ENCODE data around the gene ACTL10.

Gene ACTL10

DNA sequence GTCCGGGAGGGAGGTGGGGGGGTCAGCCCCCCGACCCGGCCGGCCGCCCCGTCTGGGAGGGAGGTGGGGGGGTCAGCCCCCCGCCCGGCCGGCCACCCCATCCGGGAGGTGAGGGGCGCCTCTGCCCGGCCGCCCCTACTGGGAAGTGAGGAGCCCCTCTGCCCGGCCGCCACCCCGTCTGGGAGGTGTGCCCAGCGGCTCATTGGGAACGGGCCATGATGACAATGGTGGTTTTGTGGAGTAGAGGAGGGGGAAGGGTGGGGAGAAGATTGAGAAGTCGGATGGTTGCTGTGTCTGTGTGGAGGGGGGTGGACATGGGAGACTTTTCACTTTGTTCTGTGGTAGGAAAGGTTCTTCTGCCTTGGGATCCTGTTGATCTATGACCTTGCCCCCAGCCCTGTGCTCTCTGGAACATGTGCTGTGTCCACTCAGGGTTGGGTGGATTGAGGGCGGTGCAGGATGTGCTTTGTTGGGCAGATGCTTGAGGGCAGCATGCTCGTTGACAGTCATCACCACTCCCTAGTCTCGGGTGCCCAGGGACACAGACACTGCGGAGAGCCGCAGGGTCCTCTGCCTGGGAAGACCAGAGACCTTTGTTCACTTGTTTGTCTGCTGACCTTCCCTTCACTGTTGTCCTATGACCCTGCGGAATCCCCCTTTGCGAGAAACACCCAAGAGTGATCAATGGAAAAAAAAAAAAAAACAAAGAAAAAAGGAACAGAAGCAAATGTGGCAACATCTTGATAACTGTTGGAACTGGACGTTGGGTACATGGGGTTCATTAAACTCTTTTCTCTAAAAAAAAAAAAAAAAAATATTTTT, 35.1 kb downstream of the ACTL10 start:
- no peak for DNase-seq
- no peaks in the 10 kb centered on the region for H3K27me3 ChIP-seq (replicated peaks)
- H3K36me3 ChIP-seq (replicated peaks), result no peaks in the 10 kb centered on the region
- in situ Hi-C loops (cut with HindIII; ENCODE audit: low pct_ligation_motif_present, low sequenced_read_pairs), result no loop called here
- TF ChIP-seq, protein P1, sequence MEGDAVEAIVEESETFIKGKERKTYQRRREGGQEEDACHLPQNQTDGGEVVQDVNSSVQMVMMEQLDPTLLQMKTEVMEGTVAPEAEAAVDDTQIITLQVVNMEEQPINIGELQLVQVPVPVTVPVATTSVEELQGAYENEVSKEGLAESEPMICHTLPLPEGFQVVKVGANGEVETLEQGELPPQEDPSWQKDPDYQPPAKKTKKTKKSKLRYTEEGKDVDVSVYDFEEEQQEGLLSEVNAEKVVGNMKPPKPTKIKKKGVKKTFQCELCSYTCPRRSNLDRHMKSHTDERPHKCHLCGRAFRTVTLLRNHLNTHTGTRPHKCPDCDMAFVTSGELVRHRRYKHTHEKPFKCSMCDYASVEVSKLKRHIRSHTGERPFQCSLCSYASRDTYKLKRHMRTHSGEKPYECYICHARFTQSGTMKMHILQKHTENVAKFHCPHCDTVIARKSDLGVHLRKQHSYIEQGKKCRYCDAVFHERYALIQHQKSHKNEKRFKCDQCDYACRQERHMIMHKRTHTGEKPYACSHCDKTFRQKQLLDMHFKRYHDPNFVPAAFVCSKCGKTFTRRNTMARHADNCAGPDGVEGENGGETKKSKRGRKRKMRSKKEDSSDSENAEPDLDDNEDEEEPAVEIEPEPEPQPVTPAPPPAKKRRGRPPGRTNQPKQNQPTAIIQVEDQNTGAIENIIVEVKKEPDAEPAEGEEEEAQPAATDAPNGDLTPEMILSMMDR (IDR thresholded peaks at IDR 0.05; ENCODE audit: low read depth, low read length, missing control alignments), result no peak
- H3K4me3 ChIP-seq (ENCODE audit: low read depth, low read length), result no peak overlapping the region
- no peak overlapping the region for H3K27ac ChIP-seq

DNA sequence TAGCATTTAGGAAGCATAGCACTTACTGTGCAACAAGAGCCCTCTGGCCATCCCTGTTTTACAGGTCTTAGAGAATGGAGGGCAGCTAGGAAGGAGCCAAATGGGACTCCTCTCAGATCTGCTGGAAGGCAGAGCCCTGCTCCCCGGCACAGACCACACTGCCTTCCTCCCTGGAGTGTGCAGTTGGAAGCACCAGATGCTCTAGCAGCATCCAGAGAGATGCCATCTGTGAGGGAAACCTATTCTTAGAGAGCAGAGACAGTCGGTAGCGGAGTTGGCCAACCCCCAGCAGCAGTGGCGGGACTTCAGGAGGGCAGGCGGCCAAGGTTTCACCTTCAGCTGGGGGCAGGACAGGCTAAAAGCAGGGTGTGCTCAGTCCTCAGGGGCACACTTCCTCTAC, 36.1 kb downstream of the ACTL10 start:
- Histone ChIP-seq H3K36me3 (replicated peaks) (no peaks in the 10 kb centered on the region), H3K4me3 (ENCODE audit: low read depth, low read length) (no peak overlapping the region), H3K27ac (no peak overlapping the region), H3K27me3 (replicated peaks) (no peaks in the 10 kb centered on the region)
- TF ChIP-seq, protein P1 (IDR thresholded peaks at IDR 0.05; ENCODE audit: low read depth, low read length, missing control alignments), result no peak
- in situ Hi-C loops (cut with HindIII; ENCODE audit: low pct_ligation_motif_present, low sequenced_read_pairs), result no loop called here
- no peak for DNase-seq

DNA sequence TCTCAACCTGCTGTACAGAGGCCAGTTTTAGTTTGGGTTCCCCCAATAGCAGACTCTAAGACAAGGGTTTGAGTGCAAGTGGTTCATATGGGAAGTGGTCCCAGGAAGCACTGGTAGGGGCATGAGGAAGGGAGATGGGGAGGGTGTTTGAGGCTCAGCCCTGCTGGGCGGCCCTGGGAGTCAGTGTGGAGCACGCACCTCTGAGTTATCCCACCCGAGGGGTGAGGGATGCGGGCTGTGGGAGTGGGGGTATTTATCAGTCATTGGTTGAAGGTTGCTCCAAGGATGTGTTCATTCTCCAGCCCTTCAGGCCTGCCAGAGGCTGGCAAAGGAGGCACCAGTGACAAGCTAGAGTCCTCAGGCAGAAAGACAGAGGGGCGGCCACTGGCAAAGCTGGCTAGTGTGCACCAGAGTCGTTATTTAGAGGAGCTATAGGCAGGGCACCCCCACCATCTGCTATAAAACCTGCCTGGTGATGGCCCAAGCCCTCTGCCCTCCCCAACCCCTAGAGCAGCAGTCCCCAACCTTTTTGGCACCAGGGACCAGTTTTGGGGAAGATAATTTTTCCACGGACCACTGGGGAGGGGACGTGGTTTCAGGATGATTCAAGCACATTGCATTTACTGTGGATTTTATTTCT, 36.9 kb downstream of the ACTL10 start:
- H3K27me3 ChIP-seq (replicated peaks), result no peaks in the 10 kb centered on the region
- DNase-seq, result no peak
- TF ChIP-seq, protein P1 (IDR thresholded peaks at IDR 0.05; ENCODE audit: low read depth, low read length, missing control alignments), result no peak
- in situ Hi-C loops (cut with HindIII; ENCODE audit: low pct_ligation_motif_present, low sequenced_read_pairs), result no loop called here
- H3K27ac ChIP-seq, result no peak overlapping the region
- H3K36me3 ChIP-seq (replicated peaks), result no peaks in the 10 kb centered on the region
- no peak overlapping the region for H3K4me3 ChIP-seq (ENCODE audit: low read depth, low read length)

DNA sequence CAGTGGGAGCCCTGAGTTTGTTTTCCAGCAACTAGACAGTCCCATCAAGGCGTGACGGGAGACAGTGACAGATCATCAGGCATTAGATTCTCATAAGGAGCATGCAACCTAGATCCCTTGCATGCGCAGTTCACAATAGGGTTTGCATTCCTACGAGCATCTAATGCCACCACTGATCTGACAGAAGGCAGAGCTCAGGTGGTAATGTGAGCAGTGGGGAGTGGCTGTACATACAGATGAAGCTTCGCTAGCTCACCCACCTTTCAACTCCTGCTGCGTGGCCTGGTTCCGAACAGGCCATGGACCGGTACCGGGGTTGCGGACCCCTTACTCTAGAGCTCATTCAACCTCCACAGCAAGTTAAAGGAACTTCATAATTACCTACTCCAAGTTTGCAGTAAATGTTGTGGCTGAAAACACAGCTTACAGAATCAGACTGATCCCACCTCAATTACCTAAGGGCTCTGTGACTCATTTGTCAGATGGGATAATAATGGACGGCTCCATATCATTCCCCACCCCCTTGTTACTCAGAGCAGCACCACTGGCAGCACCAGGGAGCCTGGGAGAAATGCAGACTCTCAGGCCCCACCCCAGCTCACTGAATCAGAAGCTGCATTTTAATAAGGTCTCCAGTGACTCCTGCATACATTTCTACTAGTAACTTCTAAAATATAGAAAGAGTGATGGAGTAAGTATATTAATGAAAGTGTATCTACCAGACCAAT, 37.6 kb downstream of the ACTL10 start:
- no peak overlapping the region for H3K27ac ChIP-seq
- in situ Hi-C loops (cut with HindIII; ENCODE audit: low pct_ligation_motif_present, low sequenced_read_pairs), result no loop called here
- DNase-seq, result no peak
- TF ChIP-seq, protein P1 (IDR thresholded peaks at IDR 0.05; ENCODE audit: low read depth, low read length, missing control alignments), result no peak
- H3K36me3 ChIP-seq (replicated peaks), result no peaks in the 10 kb centered on the region
- no peak overlapping the region for H3K4me3 ChIP-seq (ENCODE audit: low read depth, low read length)
- H3K27me3 ChIP-seq (replicated peaks), result no peaks in the 10 kb centered on the region

DNA sequence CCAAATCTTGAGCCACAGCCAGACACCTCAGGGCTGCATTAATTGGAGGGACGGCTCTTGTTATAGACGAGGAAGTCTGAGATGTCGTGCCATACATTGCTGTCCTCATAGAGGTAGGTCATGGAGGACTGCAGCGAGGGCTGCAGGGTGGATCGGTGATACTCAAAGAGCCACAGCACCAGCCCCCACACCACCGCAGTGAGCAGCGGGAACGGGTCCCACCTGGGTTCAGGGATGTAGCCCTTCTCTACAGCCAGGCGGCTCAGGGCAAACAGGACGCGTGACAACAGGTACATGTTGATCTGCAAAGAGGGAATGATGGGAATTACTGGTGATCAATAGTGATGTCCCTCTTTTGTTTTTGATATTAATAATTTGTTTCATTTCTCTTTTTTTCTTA, 40.9 kb downstream of the ACTL10 start:
- no peaks in the 10 kb centered on the region for H3K27me3 ChIP-seq (replicated peaks)
- TF ChIP-seq, protein P1 (IDR thresholded peaks at IDR 0.05; ENCODE audit: low read depth, low read length, missing control alignments), result no peak
- H3K27ac ChIP-seq, result no peak overlapping the region
- no peaks in the 10 kb centered on the region for H3K36me3 ChIP-seq (replicated peaks)
- no peak overlapping the region for H3K4me3 ChIP-seq (ENCODE audit: low read depth, low read length)
- no peak for DNase-seq
- in situ Hi-C loops (cut with HindIII; ENCODE audit: low pct_ligation_motif_present, low sequenced_read_pairs), result no loop called here
